ENCODE measurements around the gene LARP4B. TPM values are rescaled to one million over a fixed set of nuclear protein-coding genes. Genes with fewer than 3 reads are reported as not detected.

The LARP4B gene
- total and polyA plus RNA-seq, 2 of the 13 experiments (the other 11 are each of a cell fraction or from before 2014, with no cell fraction given): 19.5 to 30.2 TPM

DNA sequence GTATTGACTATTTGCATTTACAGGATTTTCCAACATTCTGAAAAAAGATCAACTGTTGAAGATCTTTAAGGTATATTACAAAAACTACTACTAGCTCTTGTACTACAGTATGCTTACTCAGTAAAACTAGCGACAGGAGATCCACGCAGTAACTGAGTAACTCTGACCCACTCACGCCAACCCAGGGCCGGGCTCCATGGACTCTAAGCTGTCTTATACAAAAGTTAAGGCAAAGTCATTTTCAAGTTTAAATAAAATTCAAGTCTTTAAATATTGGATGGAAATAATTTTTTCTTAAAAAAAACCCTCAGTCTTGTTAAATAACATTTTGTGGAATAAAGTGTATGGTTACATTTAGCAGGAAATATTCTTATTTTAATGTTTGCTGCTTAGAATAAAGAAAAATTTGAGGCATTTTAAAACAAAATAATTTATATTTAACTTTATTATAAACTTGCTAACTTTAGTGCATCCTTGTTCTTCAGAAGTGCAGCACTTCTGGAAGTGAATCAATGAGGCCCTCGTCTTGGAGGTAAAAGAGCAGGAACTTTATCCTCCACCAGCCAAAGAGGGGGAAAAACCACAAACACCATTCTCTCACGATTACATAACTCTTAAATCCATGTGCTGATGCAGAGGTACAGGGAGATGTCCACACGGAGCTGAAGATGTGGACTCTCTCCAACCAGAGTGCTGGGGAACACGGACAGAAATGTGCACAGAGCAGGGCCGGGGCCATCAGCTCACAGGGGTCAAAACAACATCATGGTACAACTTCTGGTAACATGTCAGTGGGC is 119.9 kb downstream of the LARP4B start (continued):
- TF ChIP-seq ZNF577 (CRISPR knock-in tag; IDR thresholded peaks at IDR 0.05; ENCODE audit: borderline replicate concordance, low read depth) (no peak), SIN3B (IDR thresholded peaks at IDR 0.05; ENCODE audit: low read length) (no peak), ZNF230 (CRISPR knock-in tag; IDR thresholded peaks at IDR 0.05) (no peak), ARID2 (CRISPR knock-in tag; IDR thresholded peaks at IDR 0.05; ENCODE audit: borderline replicate concordance) (no peak)

DNA sequence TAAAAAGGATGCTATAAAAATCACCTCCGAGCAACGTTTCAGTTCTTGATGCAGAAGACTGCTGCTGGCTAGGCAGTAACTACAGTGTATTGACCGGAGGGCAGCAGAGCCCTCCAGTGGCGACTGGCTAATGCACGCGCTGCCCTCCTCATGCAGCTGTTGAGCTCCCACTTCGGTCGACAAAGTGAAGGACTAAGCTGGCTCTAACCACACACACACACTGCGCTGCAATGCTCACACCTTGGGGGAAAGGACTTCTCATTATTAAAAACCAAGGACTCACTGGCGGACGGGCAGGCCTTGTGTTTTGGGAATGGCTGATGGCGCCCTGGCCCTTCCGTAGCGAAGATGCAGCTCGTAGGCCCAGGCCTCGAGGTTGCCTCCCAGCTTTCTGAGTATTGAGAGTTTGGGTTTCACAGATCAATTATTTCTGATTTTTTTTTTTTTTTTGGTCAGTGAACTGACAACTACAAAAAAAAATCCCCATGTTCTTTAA is 121.1 kb downstream of the LARP4B start:
- POLR2A ChIA-PET: no interaction called here
- H3K4me3 ChIP-seq (replicated peaks in 1 of 3; ENCODE audit: insufficient read depth in 1 of 3, low read depth in 2 of 3, low read length in 3 of 3): no peak overlapping the region
- no peak overlapping the region for H2AFZ ChIP-seq (ENCODE audit: low read length)
- CTCF ChIA-PET (ENCODE audit: low intra/inter-chr PET ratio, low total read pairs): interaction anchor here (1.2 kb wide), 1 partner anchor 299 kb away, joined by 3 read pairs; no protein-coding TSS in a partner anchor
- H3K4me2 ChIP-seq (ENCODE audit: low read depth, low read length): no peak overlapping the region
- peaks cover 16 to 73% of the 10 kb centered on the region in 2 experiments for H3K36me3 ChIP-seq (replicated peaks in 1 of 2; ENCODE audit: control insufficient read depth in 1 of 2, insufficient read depth in 2 of 2, low read length in 2 of 2)
- WGBS (ENCODE audit: low lambda C conversion rate): 88% methylated on average over 16 of the region's 16 CpGs
- no peaks in the 10 kb centered on the region for H4K20me1 ChIP-seq (ENCODE audit: insufficient read depth, low read length)
- H3K27me3 ChIP-seq (ENCODE audit: control insufficient read depth in 1 of 2, insufficient read depth in 2 of 2, low read length in 2 of 2): no peaks in the 10 kb centered on the region
- intact Hi-C loops (cut with micrococcal nuclease; ENCODE audit: unreplicated experiment): no loop called here
- ATAC-seq: peak; percentile 70
- no peaks in the 10 kb centered on the region for H3K9me3 ChIP-seq (ENCODE audit: low read length)
- no peak for FAIRE-seq
- no peak overlapping the region for H3K27ac ChIP-seq (ENCODE audit: extremely low read length, insufficient read depth, low read length)
- no peak for DNase-seq (ENCODE audit: low spot score)
- H3K9ac ChIP-seq (ENCODE audit: insufficient read depth, low read depth, low read length): no peak overlapping the region
- TF ChIP-seq, protein P1, sequence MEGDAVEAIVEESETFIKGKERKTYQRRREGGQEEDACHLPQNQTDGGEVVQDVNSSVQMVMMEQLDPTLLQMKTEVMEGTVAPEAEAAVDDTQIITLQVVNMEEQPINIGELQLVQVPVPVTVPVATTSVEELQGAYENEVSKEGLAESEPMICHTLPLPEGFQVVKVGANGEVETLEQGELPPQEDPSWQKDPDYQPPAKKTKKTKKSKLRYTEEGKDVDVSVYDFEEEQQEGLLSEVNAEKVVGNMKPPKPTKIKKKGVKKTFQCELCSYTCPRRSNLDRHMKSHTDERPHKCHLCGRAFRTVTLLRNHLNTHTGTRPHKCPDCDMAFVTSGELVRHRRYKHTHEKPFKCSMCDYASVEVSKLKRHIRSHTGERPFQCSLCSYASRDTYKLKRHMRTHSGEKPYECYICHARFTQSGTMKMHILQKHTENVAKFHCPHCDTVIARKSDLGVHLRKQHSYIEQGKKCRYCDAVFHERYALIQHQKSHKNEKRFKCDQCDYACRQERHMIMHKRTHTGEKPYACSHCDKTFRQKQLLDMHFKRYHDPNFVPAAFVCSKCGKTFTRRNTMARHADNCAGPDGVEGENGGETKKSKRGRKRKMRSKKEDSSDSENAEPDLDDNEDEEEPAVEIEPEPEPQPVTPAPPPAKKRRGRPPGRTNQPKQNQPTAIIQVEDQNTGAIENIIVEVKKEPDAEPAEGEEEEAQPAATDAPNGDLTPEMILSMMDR (CRISPR knock-in tag; IDR thresholded peaks at IDR 0.05): peak; percentile 70
- TF ChIP-seq RAD21 (CRISPR knock-in tag; IDR thresholded peaks at IDR 0.05): peak; percentile 39; the same call in 1 of the 2 replicates
- TF ChIP-seq, protein P2, sequence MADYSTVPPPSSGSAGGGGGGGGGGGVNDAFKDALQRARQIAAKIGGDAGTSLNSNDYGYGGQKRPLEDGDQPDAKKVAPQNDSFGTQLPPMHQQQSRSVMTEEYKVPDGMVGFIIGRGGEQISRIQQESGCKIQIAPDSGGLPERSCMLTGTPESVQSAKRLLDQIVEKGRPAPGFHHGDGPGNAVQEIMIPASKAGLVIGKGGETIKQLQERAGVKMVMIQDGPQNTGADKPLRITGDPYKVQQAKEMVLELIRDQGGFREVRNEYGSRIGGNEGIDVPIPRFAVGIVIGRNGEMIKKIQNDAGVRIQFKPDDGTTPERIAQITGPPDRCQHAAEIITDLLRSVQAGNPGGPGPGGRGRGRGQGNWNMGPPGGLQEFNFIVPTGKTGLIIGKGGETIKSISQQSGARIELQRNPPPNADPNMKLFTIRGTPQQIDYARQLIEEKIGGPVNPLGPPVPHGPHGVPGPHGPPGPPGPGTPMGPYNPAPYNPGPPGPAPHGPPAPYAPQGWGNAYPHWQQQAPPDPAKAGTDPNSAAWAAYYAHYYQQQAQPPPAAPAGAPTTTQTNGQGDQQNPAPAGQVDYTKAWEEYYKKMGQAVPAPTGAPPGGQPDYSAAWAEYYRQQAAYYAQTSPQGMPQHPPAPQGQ (CRISPR knock-in tag; IDR thresholded peaks at IDR 0.05; ENCODE audit: borderline replicate concordance): no peak
- no peak for TF ChIP-seq ZNF629 (CRISPR knock-in tag; conservative IDR thresholded peaks at IDR 0.05)
- TF ChIP-seq TCF12 (IDR thresholded peaks at IDR 0.05): no peak
- no peak for TF ChIP-seq TCF12 (CRISPR knock-in tag; IDR thresholded peaks at IDR 0.05)
- TF ChIP-seq ZBTB38 (CRISPR knock-in tag; IDR thresholded peaks at IDR 0.05): peak; percentile 94
- peak; percentile 77 for TF ChIP-seq STAG1 (CRISPR knock-in tag; IDR thresholded peaks at IDR 0.05)
- TF ChIP-seq, protein P3, sequence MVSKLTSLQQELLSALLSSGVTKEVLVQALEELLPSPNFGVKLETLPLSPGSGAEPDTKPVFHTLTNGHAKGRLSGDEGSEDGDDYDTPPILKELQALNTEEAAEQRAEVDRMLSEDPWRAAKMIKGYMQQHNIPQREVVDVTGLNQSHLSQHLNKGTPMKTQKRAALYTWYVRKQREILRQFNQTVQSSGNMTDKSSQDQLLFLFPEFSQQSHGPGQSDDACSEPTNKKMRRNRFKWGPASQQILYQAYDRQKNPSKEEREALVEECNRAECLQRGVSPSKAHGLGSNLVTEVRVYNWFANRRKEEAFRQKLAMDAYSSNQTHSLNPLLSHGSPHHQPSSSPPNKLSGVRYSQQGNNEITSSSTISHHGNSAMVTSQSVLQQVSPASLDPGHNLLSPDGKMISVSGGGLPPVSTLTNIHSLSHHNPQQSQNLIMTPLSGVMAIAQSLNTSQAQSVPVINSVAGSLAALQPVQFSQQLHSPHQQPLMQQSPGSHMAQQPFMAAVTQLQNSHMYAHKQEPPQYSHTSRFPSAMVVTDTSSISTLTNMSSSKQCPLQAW (CRISPR knock-in tag; IDR thresholded peaks at IDR 0.05): no peak
- no peaks in the 10 kb centered on the region for H3K4me1 ChIP-seq (ENCODE audit: insufficient read depth, low read length)
- in situ Hi-C loops (cut with HindIII; ENCODE audit: extremely low pct_ligation_motif_present, low pct_unique_long_range_greater_than_20kb): no loop called here
- no TSS peak for BruUV-seq (replicated peaks)
- no peaks in the 10 kb centered on the region for H3K79me2 ChIP-seq (ENCODE audit: insufficient read depth, low read length)
